Glomerular endothelial cell (primary cell): ENCODE data around the gene SMURF1. TPM values are rescaled to one million over a fixed set of nuclear protein-coding genes. Genes with fewer than 3 reads are reported as not detected.
A peak's percentile ranks its signal among the peaks of the same experiment; 100 is the strongest.
"Not testable (repeated sequence)": the region's sequence is repeated elsewhere in the genome, so short reads cannot be mapped to it uniquely, and the experiment has no call there.

ENCODE experiments used
- DNase-seq: peaks from one replicate; pipeline ENCODE4 v3.0.0-alpha.2; 2011; ENCODE audit warnings: low read depth, low spot score; ENCODE audit errors: extremely low read depth
- total RNA-seq: library from RNA; depleted of rRNA; stranded (reverse); fragments of >200 nt; gene quantifications from 2 replicates; pipeline ENCODE4 v1.2.3, GENCODE V29; 2015

Gene SMURF1
- total RNA-seq, 1 donor from 2014 or later, result 25.0 TPM

DNA sequence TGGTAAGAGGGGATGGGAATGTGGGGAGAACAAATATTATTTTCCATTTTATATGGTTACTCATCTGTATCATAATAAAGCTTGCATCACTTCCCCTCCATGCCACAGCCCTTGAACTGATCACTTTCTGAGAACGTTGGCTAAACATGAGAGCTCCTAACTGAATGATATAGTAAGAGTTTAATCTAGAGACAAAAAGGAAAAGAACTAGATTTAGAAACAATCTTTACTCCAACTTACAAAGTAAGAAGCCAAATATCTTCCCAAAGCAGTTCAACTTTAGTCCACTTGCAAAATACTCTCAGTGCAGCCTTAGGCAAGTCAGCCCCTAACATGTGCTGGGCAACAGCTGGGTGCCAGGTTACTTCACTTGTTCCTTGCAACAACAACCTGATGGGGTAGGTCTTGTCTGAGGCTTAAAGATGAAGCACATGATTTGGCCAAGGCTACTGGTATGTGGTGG, 20.3 kb downstream of the SMURF1 start:
- no peak for DNase-seq

DNA sequence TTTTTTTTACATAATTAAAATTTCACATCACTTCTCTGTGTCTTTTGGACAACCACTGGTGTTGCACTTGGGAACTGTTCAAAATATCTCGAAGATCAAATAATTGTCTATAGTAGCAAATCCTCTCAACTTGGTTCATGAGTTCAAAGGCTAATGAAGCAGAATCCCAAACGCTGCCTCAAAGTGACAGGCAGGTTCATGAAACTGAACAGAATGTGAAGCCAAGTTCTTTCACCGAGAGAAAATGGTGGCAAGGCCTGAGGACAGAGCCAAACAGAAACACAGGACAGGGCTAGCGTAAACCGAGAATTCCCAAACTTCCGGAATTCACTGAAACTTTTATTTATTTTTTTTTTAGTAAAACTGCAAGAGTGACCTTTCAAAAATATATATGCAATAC, 21.1 kb downstream of the SMURF1 start:
- DNase-seq, result no peak

DNA sequence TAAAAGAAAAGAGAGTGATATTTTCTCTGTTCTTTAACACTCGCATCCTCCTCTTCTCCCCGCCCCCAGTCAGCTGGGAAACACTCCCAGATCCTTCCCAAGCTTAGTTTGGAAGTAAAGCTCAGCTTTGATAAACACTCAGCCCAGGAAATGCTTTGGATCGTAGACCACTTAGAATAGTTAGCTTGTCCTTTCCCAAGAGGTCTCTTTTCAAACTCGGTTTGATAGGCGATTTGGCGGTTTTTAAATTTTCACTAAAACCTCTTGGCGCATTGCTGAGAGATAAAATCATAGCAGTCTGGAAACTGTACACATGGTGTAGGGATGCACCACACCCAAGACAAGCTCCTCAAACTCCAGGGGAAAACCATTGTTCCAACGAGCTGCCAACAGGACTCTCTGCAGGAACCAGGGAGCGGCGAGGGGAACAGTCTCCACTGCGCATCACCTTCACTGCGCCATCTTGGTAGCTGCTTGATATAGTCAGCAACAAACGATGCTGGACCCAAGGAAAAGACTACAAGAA, 22.3 kb downstream of the SMURF1 start:
- DNase-seq, result no peak

DNA sequence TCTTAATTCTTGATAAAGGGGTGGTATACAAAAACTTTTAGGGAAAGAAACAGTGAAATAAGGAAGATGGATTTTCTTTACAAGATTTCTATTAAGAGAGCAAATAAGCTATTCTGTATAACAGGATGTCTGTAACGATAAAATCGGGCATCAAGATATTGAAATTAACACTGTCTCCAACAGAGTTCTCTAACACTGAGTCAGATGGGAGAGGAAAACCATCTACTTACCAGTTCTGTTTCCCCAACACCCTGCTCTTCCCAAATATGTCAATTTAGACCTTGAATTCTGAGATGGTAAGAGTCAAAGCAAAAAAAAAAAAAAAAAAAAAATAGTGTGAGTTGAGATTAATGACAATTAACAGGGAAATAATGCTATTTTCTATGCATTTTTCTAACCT, 23.0 kb downstream of the SMURF1 start:
- no peak for DNase-seq

DNA sequence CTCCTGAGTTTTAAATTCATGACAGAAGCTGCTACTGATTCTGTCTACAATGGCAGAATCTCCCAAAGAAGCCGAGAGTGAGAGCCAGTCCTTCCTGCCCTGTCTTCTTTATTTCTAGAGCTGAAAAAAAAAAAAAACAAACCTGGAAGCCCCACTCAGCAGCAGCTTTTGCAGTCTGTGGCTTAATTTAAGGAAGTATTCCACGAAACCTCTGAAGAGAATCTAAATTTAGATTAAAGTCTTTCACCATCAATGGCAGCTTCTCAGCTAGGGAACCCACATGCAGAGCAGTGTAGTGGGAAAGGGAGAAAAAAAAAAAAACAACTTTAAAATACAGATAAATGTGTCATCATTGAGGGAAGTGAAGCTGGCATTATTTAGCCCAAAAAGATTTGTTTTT, 23.4 kb downstream of the SMURF1 start:
- no peak for DNase-seq

DNA sequence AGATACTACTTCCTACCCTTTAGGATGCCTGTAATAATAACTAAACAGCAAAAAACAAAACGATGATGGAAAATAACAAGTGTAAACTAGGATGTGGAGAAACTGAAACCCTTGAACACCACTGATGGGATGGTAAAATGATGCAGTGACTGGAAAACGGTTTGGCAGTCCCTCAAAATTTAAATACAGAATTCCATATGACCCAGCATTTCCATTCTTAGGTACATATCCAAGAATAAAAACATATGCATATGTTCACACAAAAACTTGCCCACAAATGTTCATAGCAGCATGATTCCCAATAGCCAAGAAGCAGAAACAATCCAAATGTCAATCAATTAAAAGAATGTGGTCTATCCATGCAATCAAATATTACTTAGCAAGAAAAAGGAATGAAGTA, 25.8 kb downstream of the SMURF1 start:
- no peak for DNase-seq

DNA sequence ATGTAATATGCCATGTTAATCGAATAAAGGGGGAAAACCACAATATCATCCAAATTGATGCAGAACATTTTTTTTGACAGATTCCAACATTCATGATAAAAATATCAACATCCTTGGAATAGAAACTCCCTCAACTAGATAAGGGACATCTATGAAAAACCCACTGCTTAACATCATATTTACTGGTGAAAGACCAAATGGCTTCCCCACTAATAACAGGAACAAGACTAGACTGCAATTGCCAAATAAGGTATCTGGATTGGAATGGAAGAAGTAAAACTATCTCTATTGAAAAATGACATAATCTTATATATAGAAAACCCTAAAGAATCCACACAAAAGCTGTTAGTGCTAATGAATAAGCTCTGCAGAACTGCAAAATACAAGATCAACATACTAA, 27.8 kb downstream of the SMURF1 start:
- no peak for DNase-seq

DNA sequence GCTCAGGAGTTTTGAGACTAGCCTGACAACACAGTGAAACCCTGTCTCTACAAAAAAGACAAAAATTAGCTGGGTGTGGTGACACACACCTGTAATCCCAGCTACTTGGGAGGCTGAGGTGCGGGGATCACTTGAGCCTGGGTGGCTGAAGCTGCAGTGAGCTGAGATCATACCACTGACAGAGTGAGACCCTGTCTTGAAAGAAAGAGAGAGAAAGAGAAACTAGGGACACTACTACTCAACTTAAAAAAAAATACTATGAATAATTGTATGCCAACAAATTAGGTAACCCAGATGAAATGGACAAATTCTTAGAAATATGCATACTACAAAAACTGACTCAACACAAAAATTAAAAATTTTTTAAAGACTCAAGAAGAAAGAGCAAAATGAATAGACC, 28.5 kb downstream of the SMURF1 start:
- DNase-seq, result no peak

DNA sequence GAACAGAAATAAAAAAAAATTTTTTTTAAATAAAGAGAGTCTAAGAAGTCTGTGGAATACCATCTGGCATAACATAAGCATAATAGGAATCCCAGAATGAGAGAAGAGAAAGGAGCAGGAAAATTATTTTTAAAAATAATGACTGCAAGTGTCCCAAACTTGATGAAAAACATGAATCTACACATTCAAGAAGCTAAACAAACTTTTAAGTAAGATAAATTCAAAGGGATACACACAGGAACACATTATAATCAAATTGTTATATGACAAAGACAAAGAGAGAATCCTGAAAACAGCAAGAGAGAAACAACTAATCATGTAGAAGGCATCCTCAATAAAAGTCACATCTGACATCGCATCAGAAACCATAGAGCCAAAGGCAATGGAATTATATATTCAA, 30.9 kb downstream of the SMURF1 start:
- no peak for DNase-seq

DNA sequence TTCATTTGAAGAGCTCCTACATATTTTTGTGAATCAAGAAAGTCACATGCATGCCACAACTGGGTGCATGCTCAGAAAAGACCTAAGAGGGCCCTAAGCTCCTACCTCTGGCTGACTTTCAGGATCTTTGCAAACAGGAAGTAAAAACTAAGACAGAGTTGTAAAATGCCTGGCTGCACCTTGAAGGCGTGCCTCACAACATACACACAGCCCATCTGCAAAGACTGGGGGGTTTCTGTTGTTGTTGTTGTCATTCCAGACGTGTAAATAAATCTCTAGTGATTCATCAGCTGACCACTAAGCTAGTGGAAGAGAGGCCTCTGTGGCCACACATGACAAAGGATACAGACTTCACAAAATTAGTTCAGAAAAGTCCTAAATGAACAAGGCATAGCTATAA, 31.8 kb downstream of the SMURF1 start:
- no peak for DNase-seq

DNA sequence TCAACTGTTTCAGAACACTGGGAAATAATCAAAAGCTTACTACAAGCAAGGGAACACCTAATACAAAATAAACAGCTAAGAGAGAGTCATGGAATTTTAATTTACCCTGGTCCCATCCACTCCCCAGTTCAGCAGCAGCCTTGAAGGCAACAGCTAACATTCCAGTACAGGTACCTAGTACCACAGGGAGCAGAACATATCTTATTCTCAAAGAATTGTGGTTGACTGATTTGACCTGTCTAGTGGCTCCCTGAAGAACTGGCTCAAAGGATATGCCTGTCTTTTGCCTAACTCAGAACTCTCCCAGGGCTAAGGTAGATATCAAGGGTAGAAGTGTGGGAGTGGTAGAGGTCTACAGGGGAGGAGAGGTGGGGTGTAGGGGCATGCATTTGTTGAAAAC, 32.3 kb downstream of the SMURF1 start:
- DNase-seq, result no peak

DNA sequence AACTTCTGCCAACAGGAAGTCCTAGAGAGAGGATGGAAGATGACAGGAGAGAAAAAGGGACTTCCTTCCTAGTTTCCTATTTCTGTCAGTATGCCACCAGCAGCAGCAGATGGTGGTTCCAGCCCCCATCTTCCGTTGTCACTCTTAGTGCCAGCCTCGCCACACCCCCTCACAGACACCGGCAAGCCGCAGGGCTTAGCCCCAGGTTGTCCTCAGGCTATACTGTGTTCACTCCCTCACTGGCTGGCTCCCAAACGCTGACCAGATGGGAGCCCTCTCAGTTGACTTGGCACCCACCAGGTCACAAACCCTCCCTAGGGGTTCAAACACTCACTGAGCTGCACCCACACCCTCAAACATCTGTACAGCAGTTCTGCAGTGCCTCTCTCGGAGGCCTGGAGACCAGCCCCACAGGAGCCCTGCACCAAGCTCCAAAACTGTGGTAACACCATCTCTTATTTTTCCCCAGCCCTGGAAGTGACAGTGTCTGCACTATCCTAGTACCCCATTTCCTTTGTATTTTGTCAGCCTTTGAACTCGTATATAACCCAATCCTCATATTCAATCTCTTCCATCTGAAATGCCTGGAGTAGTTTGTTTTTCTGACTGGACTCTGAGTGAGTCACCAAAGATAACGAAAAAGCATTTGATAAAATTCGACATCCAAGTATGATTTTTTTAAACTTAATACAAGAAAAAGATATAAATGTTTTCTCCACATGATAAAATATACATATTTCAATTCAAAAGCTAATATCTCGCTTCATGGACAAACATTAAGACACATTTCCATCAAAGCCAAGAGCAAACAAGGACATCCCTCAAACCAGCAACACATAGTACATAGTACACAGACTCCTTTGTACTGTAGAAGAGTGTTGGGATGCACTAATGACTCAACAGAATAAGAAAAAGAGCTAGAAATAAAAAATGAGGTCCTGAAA, 34.5 kb downstream of the SMURF1 start:
- no peak for DNase-seq

DNA sequence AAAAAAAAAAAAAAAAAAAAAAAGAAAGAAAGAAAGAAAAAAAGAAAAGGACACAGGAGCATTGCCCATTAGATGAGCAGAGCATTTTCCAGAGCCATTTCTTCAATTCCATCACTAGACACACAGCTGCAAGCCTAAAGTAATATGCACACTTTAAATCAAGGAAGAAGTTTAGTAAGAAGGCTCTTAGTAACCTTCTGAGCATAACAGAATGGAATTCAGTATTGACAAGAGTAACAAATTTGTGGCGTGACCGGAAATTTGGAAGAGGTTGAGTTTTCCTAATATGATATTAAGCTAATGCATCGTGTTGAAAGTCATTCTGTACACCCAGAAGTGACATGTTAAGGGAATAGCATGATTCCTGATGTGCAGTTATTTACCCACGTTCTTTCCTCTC, 35.3 kb downstream of the SMURF1 start:
- DNase-seq, result no peak

DNA sequence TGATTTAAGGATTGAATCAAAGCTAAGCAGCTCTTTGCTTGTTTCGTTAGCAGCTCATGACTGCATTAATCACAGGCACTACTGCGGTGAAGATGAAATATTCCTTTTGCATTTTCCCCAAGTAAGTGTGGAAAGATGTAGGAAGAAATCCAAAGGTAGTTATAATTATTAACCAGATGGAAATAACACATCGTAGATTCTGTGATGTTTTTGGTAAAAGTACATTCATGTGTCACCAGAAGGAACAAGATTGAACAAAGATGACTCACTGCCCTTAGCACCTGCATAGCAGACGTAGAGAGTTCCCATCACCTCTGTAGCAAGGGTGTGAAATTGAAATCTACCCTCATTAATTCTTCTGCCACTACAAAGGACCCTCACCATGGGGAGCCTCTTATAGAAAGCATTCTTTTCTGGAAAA, 37.1 kb downstream of the SMURF1 start:
- no peak for DNase-seq

DNA sequence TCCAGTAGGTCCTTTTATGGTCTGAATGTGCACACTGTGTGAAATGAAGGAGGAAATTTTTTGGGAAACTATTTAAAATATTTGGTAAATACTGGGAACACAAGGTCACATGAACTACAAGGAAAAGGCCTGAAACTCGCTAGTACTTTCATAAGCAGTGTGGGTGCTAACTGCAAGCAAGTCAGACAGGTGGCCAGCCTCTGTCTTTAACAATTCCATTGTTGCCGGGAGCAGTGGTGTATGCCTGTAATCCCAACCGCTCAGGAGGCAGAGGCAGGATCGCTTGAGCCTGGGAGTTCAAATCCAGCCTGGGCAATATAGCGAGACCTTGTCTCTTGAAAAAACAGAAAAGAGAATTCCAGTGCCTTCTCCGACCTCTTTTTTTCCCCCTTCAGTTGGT, 37.5 kb downstream of the SMURF1 start:
- DNase-seq, result no peak

DNA sequence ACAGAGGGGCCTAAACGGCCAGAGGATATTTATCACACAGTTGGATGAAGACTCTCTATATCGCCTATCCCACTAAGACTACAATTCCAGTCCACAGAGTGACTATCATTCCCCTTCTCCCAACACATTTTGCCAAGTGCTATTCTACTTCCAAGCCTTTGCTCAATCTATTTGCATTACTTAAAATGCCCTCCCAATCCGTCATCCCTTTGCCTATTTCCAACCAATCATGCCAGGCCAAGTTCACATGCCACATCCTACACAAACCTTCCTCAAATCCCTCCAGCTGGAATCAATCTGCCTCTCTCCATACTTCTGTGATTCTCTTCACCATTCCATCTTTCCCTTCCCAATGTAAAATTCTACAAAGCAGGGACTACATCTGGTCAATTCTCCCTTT, 38.2 kb downstream of the SMURF1 start:
- no peak for DNase-seq

DNA sequence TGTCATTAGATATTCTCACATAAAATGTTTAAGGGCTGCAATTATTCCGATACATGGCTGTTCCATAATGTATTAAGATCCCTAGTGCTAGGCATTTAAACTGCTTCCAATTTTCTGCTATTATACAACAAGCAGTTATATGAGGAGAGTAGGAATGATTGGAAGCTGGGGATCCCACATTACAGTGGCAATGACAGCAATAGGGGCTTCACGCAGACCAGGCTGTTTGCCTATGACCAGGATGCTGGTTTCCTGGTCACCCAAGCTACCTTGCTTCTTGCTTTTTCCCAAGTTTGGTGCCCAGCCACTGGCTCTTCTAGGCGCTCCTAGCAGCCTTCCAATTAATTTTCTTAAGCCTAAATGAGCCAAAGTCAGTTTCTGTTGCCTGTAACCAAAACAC, 39.3 kb downstream of the SMURF1 start:
- no peak for DNase-seq

DNA sequence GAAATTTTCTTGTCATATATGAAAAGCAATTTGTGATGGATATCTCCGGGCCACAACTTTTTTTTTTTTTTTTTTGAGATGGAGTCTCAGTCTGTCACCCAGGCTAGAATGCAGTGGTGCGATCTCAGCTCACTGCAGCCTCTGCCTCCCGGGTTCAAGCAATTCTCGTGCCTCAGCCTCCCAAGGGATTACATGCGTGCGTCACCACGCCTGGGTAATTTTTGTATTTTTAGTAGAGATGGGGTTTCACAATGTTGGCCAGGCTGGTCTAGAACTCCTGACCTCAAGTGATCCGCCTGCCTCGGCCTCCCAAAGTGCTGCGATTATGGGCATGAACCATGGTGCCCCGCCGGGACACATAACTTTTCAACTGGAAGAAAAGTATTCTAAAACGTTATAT, 40.1 kb downstream of the SMURF1 start:
- not testable (repeated sequence) for DNase-seq

DNA sequence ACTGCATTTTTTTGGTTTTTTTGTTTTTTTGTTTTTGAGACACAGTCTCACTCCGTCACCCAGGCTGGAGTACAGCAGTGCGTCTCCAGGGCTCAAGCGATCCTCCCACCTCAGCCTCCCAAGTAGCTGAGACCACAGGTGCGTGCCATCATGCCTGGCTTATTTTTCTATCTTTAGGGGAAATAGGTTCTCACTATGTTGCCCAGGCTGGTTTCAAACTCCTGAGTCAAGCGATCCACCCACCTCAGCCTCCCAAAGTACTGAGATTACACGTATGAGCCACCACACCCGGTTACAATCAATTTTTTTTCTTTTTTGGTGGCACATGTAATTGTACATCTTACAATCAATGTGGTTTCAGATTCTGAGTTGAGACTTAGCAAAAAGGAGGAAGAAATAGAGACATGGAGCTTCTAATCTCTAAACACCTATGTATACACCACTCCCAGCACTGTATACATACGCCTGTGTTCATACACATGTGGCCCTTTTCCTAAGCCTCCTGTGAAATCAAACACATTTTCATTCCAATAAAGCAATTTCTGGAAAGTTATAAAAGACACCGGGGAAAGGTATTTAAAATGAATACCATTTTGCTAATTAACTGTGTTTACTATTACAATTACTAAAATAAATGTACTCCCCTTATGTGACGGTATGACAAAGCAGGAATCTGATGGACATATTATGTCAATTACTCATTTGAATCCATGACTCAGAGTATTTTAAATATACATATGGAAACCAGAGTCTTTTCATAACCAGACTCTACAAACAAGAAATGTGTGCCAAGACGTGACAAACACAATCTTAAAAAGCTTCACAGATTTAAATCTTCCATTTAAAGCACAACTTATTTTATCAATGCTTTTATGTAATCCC, 40.9 kb downstream of the SMURF1 start:
- peak; percentile 16 for DNase-seq

DNA sequence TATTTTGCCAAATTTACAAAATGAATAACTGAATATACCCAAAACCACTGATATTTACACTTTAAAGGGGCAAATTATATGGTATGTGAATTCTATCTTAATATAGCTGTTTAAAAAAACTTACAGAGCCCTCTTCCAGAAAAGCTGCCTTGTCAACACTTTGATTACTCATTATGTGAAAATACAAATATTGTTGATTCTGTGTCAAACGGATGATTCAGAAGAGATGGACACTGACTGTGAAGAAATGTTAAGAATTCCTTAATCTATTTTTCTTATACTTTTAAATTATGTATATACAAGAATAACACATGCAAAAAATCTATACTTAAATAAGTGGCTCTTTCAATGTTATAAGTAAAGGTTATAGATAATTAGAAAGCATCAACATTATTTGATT, 41.5 kb downstream of the SMURF1 start:
- no peak for DNase-seq

DNA sequence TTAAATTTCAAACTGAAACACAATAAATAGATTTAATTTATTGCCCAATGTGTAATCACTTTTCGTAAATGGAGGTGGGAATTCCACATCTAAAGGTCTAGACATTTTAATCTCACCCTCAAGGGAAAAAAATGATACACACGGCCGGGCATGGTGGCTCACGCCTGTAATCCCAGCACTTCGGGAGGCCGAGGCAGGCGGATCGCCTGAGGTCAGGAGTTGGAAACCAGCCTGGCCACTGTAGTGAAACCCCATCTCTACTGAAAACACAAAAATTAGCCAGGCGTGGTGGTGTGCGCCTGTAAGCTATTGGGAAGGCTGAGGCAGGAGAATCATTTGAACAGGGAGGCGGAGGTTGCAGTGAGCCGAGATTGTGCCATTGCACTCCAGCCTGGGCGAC, 42.4 kb downstream of the SMURF1 start:
- DNase-seq, result not testable (repeated sequence)
